ENCODE data around the gene PFN3. TPM values are rescaled to one million over a fixed set of nuclear protein-coding genes. Genes with fewer than 3 reads are reported as not detected.

PFN3 gene
- total and polyA plus RNA-seq, 4 donors = 0.32 to 1.00 TPM; not detected in 2

Other genes with a start within 250 kb of the PFN3 start
- 10 to 100 TPM; 15.5 to 28.3 TPM for gene RAB24, start 96.9 kb downstream of the PFN3 start, total RNA-seq
- 10 to 100 TPM; 49.8 to 58.9 TPM for gene RAB24, start 96.9 kb downstream of the PFN3 start, polyA plus RNA-seq (ENCODE audit: insufficient read length in 2 of 2)
- 100 to 1,000 TPM in 1 of 2 donors, 10 to 100 TPM in 1; 35.2 to 101 TPM for gene PRELID1, start 96.9 kb downstream of the PFN3 start, total RNA-seq
- 100 to 1,000 TPM; 115 to 116 TPM for gene PRELID1, start 96.9 kb downstream of the PFN3 start, polyA plus RNA-seq (ENCODE audit: insufficient read length in 2 of 2)
- 10 to 100 TPM in 1 of 2 donors, 1 to 10 TPM in 1; 4.9 to 20.2 TPM for gene MXD3, start 88.8 kb downstream of the PFN3 start, total RNA-seq
- gene MXD3, start 88.8 kb downstream of the PFN3 start, polyA plus RNA-seq (ENCODE audit: insufficient read length in 2 of 2) = 10 to 100 TPM; 21.7 to 30.4 TPM
- gene LMAN2, start 49.0 kb downstream of the PFN3 start, total RNA-seq = 100 to 1,000 TPM in 1 of 2 donors, 10 to 100 TPM in 1; 96.6 to 152 TPM
- 10 to 100 TPM; 90.3 to 96.1 TPM for gene LMAN2, start 49.0 kb downstream of the PFN3 start, polyA plus RNA-seq (ENCODE audit: insufficient read length in 2 of 2)
- 10 to 100 TPM in 1 of 2 donors, 1 to 10 TPM in 1; 7.5 to 14.4 TPM for gene RGS14, start 42.7 kb downstream of the PFN3 start, total RNA-seq
- 10 to 100 TPM in 1 of 2 donors, 1 to 10 TPM in 1; 9.3 to 11.5 TPM for gene RGS14, start 42.7 kb downstream of the PFN3 start, polyA plus RNA-seq (ENCODE audit: insufficient read length in 2 of 2)
- not detected for gene SLC34A1, start 16.2 kb downstream of the PFN3 start, total RNA-seq
- 1 to 10 TPM in 1 of 2 donors, under 1 TPM in 1; 0.68 to 1.2 TPM for gene SLC34A1, start 16.2 kb downstream of the PFN3 start, polyA plus RNA-seq (ENCODE audit: insufficient read length in 2 of 2)
- 1 to 10 TPM; 1.9 to 3.2 TPM for gene F12, start 8.9 kb upstream of the PFN3 start, total RNA-seq
- 10 to 100 TPM; 14.7 to 15.1 TPM for gene F12, start 8.9 kb upstream of the PFN3 start, polyA plus RNA-seq (ENCODE audit: insufficient read length in 2 of 2)
- 10 to 100 TPM; 16.7 to 22.5 TPM for gene GRK6, start 26.0 kb upstream of the PFN3 start, total RNA-seq
- 10 to 100 TPM; 41.8 to 42.4 TPM for gene GRK6, start 26.0 kb upstream of the PFN3 start, polyA plus RNA-seq (ENCODE audit: insufficient read length in 2 of 2)
- 1 to 10 TPM; 4.3 to 8.8 TPM for gene PRR7, start 46.2 kb upstream of the PFN3 start, total RNA-seq
- 10 to 100 TPM; 28.3 to 31.7 TPM for gene PRR7, start 46.2 kb upstream of the PFN3 start, polyA plus RNA-seq (ENCODE audit: insufficient read length in 2 of 2)
- 100 to 1,000 TPM in 1 of 2 donors, 10 to 100 TPM in 1; 49.6 to 105 TPM for gene DBN1, start 73.0 kb upstream of the PFN3 start, total RNA-seq
- 100 to 1,000 TPM; 241 to 273 TPM for gene DBN1, start 73.0 kb upstream of the PFN3 start, polyA plus RNA-seq (ENCODE audit: insufficient read length in 2 of 2)
- 10 to 100 TPM; 23.4 to 67.3 TPM for gene PDLIM7, start 96.9 kb upstream of the PFN3 start, total RNA-seq
- 100 to 1,000 TPM in 1 of 2 donors, 10 to 100 TPM in 1; 61.1 to 128 TPM for gene PDLIM7, start 96.9 kb upstream of the PFN3 start, polyA plus RNA-seq (ENCODE audit: insufficient read length in 2 of 2)
- gene DOK3, start 109.2 kb upstream of the PFN3 start, total RNA-seq = 1 to 10 TPM; 3.4 to 5.6 TPM
- gene DOK3, start 109.2 kb upstream of the PFN3 start, polyA plus RNA-seq (ENCODE audit: insufficient read length in 2 of 2) = 10 to 100 TPM; 12.2 to 15.8 TPM
- 10 to 100 TPM; 67.1 to 92.7 TPM for gene DDX41, start 116.3 kb upstream of the PFN3 start, total RNA-seq
- 100 to 1,000 TPM; 118 to 126 TPM for gene DDX41, start 116.3 kb upstream of the PFN3 start, polyA plus RNA-seq (ENCODE audit: insufficient read length in 2 of 2)
- 10 to 100 TPM; 21.6 to 72.7 TPM for gene FAM193B, start 153.9 kb upstream of the PFN3 start, total RNA-seq
- 100 to 1,000 TPM in 1 of 2 donors, 10 to 100 TPM in 1; 78.0 to 115 TPM for gene FAM193B, start 153.9 kb upstream of the PFN3 start, polyA plus RNA-seq (ENCODE audit: insufficient read length in 2 of 2)
- 10 to 100 TPM; 53.6 to 66.7 TPM for gene TMED9, start 191.5 kb upstream of the PFN3 start, total RNA-seq
- 100 to 1,000 TPM; 135 to 147 TPM for gene TMED9, start 191.5 kb upstream of the PFN3 start, polyA plus RNA-seq (ENCODE audit: insufficient read length in 2 of 2)
- 10 to 100 TPM; 13.8 to 32.3 TPM for gene B4GALT7, start 199.5 kb upstream of the PFN3 start, total RNA-seq
- gene B4GALT7, start 199.5 kb upstream of the PFN3 start, polyA plus RNA-seq (ENCODE audit: insufficient read length in 2 of 2) = 10 to 100 TPM; 27.3 to 31.9 TPM

All from spinal cord (tissue), 4 donors.